CD4-positive, alpha-beta T cell treated with Interleukin-6 at 100 ng/mL for 8 hours (primary cell): ENCODE measurements around the gene MORN1.

ENCODE experiments used
- DNase-seq: peaks from one replicate; pipeline ENCODE4 v3.0.0-alpha.2; 2020; ENCODE audit warnings: mixed read lengths, low spot score

MORN1 gene

GRCh38 chr1:2318314-2319278 lies 72.8 kb downstream of the MORN1 start:
- DNase-seq: no peak

GRCh38 chr1:2317230-2318065 lies 73.9 kb downstream of the MORN1 start:
- DNase-seq: no peak

- no peak for DNase-seq
These were observed 74.8 kb downstream of the MORN1 start for GRCh38 chr1:2316451-2316961.

GRCh38 chr1:2315674-2316450 lies 75.5 kb downstream of the MORN1 start:
- DNase-seq: no peak

GRCh38 chr1:2314803-2315673 lies 76.3 kb downstream of the MORN1 start:
- DNase-seq: peak; percentile 57

- no peak for DNase-seq
These were observed 77.0 kb downstream of the MORN1 start for GRCh38 chr1:2314273-2314802.

GRCh38 chr1:2313651-2314261 lies 77.6 kb downstream of the MORN1 start:
- DNase-seq: no peak

GRCh38 chr1:2312515-2313301 lies 78.6 kb downstream of the MORN1 start:
- DNase-seq: no peak

- no peak for DNase-seq
These were observed 79.2 kb downstream of the MORN1 start for GRCh38 chr1:2312160-2312514.

GRCh38 chr1:2311184-2312032 lies 79.9 kb downstream of the MORN1 start:
- peak; percentile 44 for DNase-seq

- DNase-seq: no peak
These were observed 80.8 kb downstream of the MORN1 start for GRCh38 chr1:2310332-2311183.

GRCh38 chr1:2308844-2309243 lies 82.5 kb downstream of the MORN1 start:
- DNase-seq: no peak

- DNase-seq: no peak
These were observed 83.4 kb downstream of the MORN1 start for GRCh38 chr1:2307972-2308371.

- DNase-seq: no peak
These were observed 84.2 kb downstream of the MORN1 start for GRCh38 chr1:2307064-2307605.

- no peak for DNase-seq
These were observed 85.0 kb downstream of the MORN1 start for GRCh38 chr1:2306151-2306978.
